ENCODE measurements around the gene TAS2R60.

DNA sequence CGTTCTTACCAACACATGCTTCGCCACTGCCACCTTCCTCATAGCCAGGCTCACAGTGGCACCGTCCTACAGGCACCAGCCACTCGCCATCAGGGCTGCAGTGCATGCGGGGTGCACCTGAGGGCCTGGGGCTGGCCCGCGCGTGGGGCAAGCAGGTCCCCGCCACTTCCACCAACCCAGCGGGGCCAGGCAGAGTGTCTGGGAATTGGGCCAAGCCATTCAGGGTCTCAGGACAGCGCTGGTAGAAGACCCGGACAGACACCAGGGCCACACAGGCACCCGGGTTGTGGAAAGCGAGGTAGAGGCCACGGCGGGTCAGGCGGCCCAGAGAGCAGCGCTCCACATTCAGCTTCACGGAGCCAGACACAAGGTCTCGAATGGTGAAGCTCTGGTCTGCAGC, 43.6 kb upstream of the TAS2R60 start:
- TF ChIP-seq ZNF274 (IDR thresholded peaks at IDR 0.05; ENCODE audit: borderline replicate concordance, extremely low read depth, low read length) (no peak), SP2 (IDR thresholded peaks at IDR 0.05; ENCODE audit: low read length) (no peak), YY1 (IDR thresholded peaks at IDR 0.05; ENCODE audit: low read depth, low read length) (no peak), POLR2A (IDR thresholded peaks at IDR 0.05; ENCODE audit: control extremely low read depth in 1 of 2, low read depth in 2 of 2, low read length in 2 of 2) (no peak), SUZ12 (IDR thresholded peaks at IDR 0.05; ENCODE audit: low read length) (no peak), GTF2F1 (IDR thresholded peaks at IDR 0.05; ENCODE audit: borderline replicate concordance, low read depth, low read length) (no peak)
- TF ChIP-seq, protein P1, sequence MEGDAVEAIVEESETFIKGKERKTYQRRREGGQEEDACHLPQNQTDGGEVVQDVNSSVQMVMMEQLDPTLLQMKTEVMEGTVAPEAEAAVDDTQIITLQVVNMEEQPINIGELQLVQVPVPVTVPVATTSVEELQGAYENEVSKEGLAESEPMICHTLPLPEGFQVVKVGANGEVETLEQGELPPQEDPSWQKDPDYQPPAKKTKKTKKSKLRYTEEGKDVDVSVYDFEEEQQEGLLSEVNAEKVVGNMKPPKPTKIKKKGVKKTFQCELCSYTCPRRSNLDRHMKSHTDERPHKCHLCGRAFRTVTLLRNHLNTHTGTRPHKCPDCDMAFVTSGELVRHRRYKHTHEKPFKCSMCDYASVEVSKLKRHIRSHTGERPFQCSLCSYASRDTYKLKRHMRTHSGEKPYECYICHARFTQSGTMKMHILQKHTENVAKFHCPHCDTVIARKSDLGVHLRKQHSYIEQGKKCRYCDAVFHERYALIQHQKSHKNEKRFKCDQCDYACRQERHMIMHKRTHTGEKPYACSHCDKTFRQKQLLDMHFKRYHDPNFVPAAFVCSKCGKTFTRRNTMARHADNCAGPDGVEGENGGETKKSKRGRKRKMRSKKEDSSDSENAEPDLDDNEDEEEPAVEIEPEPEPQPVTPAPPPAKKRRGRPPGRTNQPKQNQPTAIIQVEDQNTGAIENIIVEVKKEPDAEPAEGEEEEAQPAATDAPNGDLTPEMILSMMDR (IDR thresholded peaks at IDR 0.05; ENCODE audit: control extremely low read depth in 1 of 3, insufficient read depth in 1 of 3, low read depth in 1 of 3, low read length in 3 of 3), result no peak
- TF ChIP-seq, protein P2, sequence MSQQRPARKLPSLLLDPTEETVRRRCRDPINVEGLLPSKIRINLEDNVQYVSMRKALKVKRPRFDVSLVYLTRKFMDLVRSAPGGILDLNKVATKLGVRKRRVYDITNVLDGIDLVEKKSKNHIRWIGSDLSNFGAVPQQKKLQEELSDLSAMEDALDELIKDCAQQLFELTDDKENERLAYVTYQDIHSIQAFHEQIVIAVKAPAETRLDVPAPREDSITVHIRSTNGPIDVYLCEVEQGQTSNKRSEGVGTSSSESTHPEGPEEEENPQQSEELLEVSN (IDR thresholded peaks at IDR 0.05), result no peak
